HepG2 (cell line): ENCODE measurements around the gene CARMIL1.

Experiments used
- FOXP1 ChIP-seq, 2 experiments: fragments of 450-650 bp in 1 of 2; IDR thresholded peaks; 2 replicates each; pipeline ENCODE4 v1.6.1; 2017 to 2018; ENCODE audit warnings: antibody characterized with exemption in 1 of 2
- JUNB ChIP-seq: sonication (generic); formaldehyde crosslinking; IDR thresholded peaks from 2 replicates; pipeline ENCODE4 v1.8.0; 2022; ENCODE audit warnings: missing genetic modification reagents, mild to moderate bottlenecking, borderline replicate concordance
- MAX ChIP-seq: IDR thresholded peaks from 2 replicates; pipeline ENCODE4 v1.6.1; 2012; ENCODE audit warnings: inconsistent platforms
- MYNN ChIP-seq: sonication (generic); formaldehyde crosslinking; IDR thresholded peaks from 2 replicates; pipeline ENCODE4 v1.4.0; 2020; ENCODE audit warnings: mild to moderate bottlenecking, low read depth, missing genetic modification reagents
- ZNF292 ChIP-seq: sonication (generic); formaldehyde crosslinking; IDR thresholded peaks from 2 replicates; pipeline ENCODE4 v1.8.1; 2022; ENCODE audit warnings: mild to moderate bottlenecking, low read depth, missing genetic modification reagents, borderline replicate concordance
- ZNF513 ChIP-seq: sonication (generic); formaldehyde crosslinking; conservative IDR thresholded peaks from 2 replicates; pipeline ENCODE4 v1.5.0; 2020; ENCODE audit warnings: missing genetic modification reagents
- ZNF766 ChIP-seq: sonication (generic); formaldehyde crosslinking; IDR thresholded peaks from 2 replicates; pipeline ENCODE4 v1.5.0; 2020; ENCODE audit warnings: missing genetic modification reagents, borderline replicate concordance

GRCh38 chr6:25404091-25404490 is 124.9 kb downstream of the CARMIL1 start:
- TF ChIP-seq MAX: no peak
- no peak for TF ChIP-seq ZNF766 (CRISPR knock-in tag)
- TF ChIP-seq MYNN: no peak
- no peak for TF ChIP-seq JUNB (CRISPR knock-in tag)
- no peak for TF ChIP-seq FOXP1 (IDR thresholded peaks at IDR 0.05)
- no peak for TF ChIP-seq FOXP1 (CRISPR knock-in tag; IDR thresholded peaks at IDR 0.05)
- TF ChIP-seq ZNF513 (CRISPR knock-in tag): no peak
- TF ChIP-seq ZNF292: no peak
